ENCODE data around the gene RAD51D. TPM values are rescaled to one million over a fixed set of nuclear protein-coding genes. Genes with fewer than 3 reads are reported as not detected.

The RAD51D gene
- total and polyA plus RNA-seq, 10 of the 15 experiments (the other 5 are each of a cell fraction or from before 2014, with no cell fraction given) = 2.6 to 29.3 (median 13.5) TPM

DNA sequence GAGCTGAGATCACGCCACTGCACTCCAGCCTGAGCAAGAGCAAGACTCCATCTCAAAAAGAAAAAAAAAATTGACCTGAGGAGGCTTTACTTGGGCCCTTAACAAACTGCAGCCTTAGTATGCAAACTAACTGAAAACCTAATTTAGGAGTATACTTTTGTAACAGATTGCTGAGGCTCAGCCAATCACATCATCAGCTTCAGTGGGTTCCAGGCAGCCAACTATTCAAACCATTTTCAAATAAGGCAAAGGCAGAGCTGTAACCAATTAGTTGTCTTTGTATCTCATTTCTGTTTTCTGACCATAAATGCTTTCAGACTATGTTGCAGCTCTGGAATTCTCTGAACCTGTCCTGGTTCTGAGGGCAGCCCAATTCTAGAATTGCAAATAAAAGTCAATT is 23.9 kb downstream of the RAD51D start:
- in situ Hi-C loops (cut with MboI) (no loop called here), intact Hi-C loops (cut with micrococcal nuclease; ENCODE audit: unreplicated experiment) (no loop called here)
- no peak for TF ChIP-seq GATAD2B (conservative IDR thresholded peaks at IDR 0.05; ENCODE audit: low read depth)
- TF ChIP-seq, protein P1, sequence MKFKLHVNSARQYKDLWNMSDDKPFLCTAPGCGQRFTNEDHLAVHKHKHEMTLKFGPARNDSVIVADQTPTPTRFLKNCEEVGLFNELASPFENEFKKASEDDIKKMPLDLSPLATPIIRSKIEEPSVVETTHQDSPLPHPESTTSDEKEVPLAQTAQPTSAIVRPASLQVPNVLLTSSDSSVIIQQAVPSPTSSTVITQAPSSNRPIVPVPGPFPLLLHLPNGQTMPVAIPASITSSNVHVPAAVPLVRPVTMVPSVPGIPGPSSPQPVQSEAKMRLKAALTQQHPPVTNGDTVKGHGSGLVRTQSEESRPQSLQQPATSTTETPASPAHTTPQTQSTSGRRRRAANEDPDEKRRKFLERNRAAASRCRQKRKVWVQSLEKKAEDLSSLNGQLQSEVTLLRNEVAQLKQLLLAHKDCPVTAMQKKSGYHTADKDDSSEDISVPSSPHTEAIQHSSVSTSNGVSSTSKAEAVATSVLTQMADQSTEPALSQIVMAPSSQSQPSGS (IDR thresholded peaks at IDR 0.05; ENCODE audit: low read length) = no peak
- TF ChIP-seq SUZ12 (IDR thresholded peaks at IDR 0.05; ENCODE audit: unreplicated experiment) = no peak
- no peak for TF ChIP-seq JUNB (IDR thresholded peaks at IDR 0.05)
- TF ChIP-seq, protein P2, sequence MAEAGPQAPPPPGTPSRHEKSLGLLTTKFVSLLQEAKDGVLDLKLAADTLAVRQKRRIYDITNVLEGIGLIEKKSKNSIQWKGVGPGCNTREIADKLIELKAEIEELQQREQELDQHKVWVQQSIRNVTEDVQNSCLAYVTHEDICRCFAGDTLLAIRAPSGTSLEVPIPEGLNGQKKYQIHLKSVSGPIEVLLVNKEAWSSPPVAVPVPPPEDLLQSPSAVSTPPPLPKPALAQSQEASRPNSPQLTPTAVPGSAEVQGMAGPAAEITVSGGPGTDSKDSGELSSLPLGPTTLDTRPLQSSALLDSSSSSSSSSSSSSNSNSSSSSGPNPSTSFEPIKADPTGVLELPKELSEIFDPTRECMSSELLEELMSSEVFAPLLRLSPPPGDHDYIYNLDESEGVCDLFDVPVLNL (IDR thresholded peaks at IDR 0.05; ENCODE audit: low read depth, low read length) = no peak
- H3K4me1 ChIP-seq (ENCODE audit: control insufficient read depth, insufficient read depth, low read length) = no peaks in the 10 kb centered on the region
- ChIA-PET CTCF (interaction anchor here (1.0 kb wide), 1 partner anchor 23 kb away, joined by 3 read pairs; no protein-coding TSS in a partner anchor), RAD21 (ENCODE audit: unreplicated experiment) (interaction anchor here (0.6 kb wide), 1 partner anchor 100 kb away, joined by 6 read pairs; no protein-coding TSS in a partner anchor), SMC1A (ENCODE audit: uncharacterized antibody, unreplicated experiment) (interaction anchor here (0.7 kb wide), 1 partner anchor 87 kb away, joined by 3 read pairs; no protein-coding TSS in a partner anchor), POLR2A (no interaction called here)
- H3K4me2 ChIP-seq (ENCODE audit: control insufficient read depth, insufficient read depth) = no peak overlapping the region
- WGBS (ENCODE audit: insufficient coverage, insufficient replicate concordance, low lambda C conversion rate, missing lambda C conversion rate) = 100% methylated on average over 1 of the region's 1 CpG
- H3K4me3 ChIP-seq = no peak overlapping the region
- H3K79me2 ChIP-seq (ENCODE audit: control insufficient read depth, insufficient read depth, low read length) = no peaks in the 10 kb centered on the region
- H3K27me3 ChIP-seq (replicated peaks in 1 of 2; ENCODE audit: control insufficient read depth in 2 of 2, insufficient read depth in 2 of 2, low read length in 1 of 2) = no peaks in the 10 kb centered on the region
- no peak overlapping the region for H3K27ac ChIP-seq (ENCODE audit: control insufficient read depth, insufficient read depth)
- DNase-seq (ENCODE audit: low read depth, low spot score) = no peak
- H2AFZ ChIP-seq (ENCODE audit: control insufficient read depth, low read depth, low read length) = no peak overlapping the region
- no peak for ATAC-seq
- no peak overlapping the region for H3K9ac ChIP-seq (ENCODE audit: control insufficient read depth, insufficient read depth, low read length)
- FAIRE-seq = no peak
- no TSS peak for BruUV-seq (replicated peaks)
- H4K20me1 ChIP-seq (ENCODE audit: control insufficient read depth, insufficient read depth) = no peaks in the 10 kb centered on the region
- no peaks in the 10 kb centered on the region for H3K9me3 ChIP-seq (replicated peaks; ENCODE audit: control insufficient read depth, insufficient read depth, low read length)
- H3K36me3 ChIP-seq (ENCODE audit: control insufficient read depth in 2 of 2, insufficient read depth in 2 of 2, low read length in 1 of 2) = peaks cover 6 to 12% of the 10 kb centered on the region in 2 experiments
